Activated CD8-positive, alpha-beta memory T cell treated with anti-CD3 and anti-CD28 coated beads, Interleukin-2, amount 10 ng/mL, durations not matched to agents 7 days and 5 days (primary cell): ENCODE results near the gene VIPR1. TPM values are rescaled to one million over a fixed set of nuclear protein-coding genes. Genes with fewer than 3 reads are reported as not detected.

Source experiments
- ATAC-seq: fragments of 150-1000 bp; cut with Tn5 transposase; one replicate; pipeline ENCODE4 v1.10.0; 2021; ENCODE audit warnings: moderate library complexity
- CTCF ChIA-PET: fragments of 350-600 bp; sonication (Branson Sonifier 250); formaldehyde crosslinking; loops from one replicate; lab custom pipeline; 2021; ENCODE audit warnings: antibody characterized with exemption; lab: Charles Lee
- DNase-seq: peaks from one replicate; pipeline ENCODE4 v3.0.0-alpha.2; 2020
- H3K27ac Mint-ChIP-seq: one replicate; pipeline ENCODE4 v1.8.0; 2021; ENCODE audit warnings: mild to moderate bottlenecking, mixed read lengths
- H3K27me3 Mint-ChIP-seq: one replicate; pipeline ENCODE4 v1.8.0; 2021; ENCODE audit warnings: mixed read lengths
- H3K36me3 Mint-ChIP-seq: one replicate; pipeline ENCODE4 v1.8.0; 2021; ENCODE audit warnings: mild to moderate bottlenecking, mixed read lengths
- H3K4me1 Mint-ChIP-seq: one replicate; pipeline ENCODE4 v1.8.0; 2021; ENCODE audit warnings: mixed read lengths
- H3K4me3 Mint-ChIP-seq: one replicate; pipeline ENCODE4 v1.8.0; 2021; ENCODE audit warnings: mild to moderate bottlenecking, moderate library complexity, mixed read lengths
- H3K9me3 Mint-ChIP-seq: one replicate; pipeline ENCODE4 v1.8.0; 2022; ENCODE audit warnings: low read depth, mixed read lengths
- total RNA-seq, 2 experiments: library from RNA; stranded (reverse); gene quantifications; one replicate each; pipeline ENCODE4 v1.2.3, GENCODE V29; 2021

Gene VIPR1
- total RNA-seq, 2 experiments from 2014 or later = 0.14 to 1.9 TPM

DNA sequence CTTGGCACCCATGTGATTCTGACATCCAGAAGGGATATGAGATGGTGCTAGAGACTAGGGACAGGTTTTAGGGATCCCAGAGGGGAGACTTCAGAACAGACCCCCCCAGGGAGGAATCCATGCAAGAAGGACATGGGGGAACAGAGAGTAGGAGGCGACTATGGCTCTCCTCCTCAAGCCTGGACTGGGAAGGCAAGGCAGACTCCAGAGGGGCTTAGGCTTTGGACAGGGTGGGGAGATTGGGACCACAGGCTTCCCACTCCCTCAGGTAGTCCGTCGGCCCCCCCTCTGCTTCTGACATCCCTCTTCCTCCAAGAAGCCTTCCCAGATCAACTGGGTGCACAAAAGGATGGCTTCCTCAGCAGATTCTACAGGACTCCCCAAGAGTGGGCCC, 3.0 kb upstream of the VIPR1 start:
- peaks cover 45% of the 10 kb centered on the region for H3K4me1 Mint-ChIP-seq
- peaks cover 46% of the 10 kb centered on the region for H3K27me3 Mint-ChIP-seq
- no peaks in the 10 kb centered on the region for H3K36me3 Mint-ChIP-seq
- peak; percentile 19 for DNase-seq
- no peak for ATAC-seq
- CTCF ChIA-PET = no interaction called here
- no peaks in the 10 kb centered on the region for H3K9me3 Mint-ChIP-seq
- H3K4me3 Mint-ChIP-seq = no peak overlapping the region
- H3K27ac Mint-ChIP-seq = no peak overlapping the region

DNA sequence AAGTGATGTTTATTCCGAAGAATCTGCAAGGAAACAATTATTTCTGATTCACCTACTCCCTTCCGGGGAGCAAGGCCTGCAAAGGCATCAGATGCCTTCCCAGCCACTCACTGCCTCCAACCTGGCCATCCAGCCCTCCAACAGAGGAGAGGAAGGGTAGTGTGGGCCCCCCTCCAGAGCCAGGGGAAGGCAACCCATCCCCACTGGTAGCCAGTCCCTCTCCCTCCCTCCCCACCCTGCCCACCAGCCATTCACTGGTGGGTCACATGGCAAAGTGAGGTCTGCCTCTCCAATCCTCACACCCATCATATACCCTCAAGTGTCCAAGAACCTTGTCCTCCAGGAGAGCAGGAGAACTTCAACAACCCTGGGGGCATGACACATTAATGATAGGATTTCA, 2.4 kb upstream of the VIPR1 start:
- no peak overlapping the region for H3K4me3 Mint-ChIP-seq
- ATAC-seq = no peak

DNA sequence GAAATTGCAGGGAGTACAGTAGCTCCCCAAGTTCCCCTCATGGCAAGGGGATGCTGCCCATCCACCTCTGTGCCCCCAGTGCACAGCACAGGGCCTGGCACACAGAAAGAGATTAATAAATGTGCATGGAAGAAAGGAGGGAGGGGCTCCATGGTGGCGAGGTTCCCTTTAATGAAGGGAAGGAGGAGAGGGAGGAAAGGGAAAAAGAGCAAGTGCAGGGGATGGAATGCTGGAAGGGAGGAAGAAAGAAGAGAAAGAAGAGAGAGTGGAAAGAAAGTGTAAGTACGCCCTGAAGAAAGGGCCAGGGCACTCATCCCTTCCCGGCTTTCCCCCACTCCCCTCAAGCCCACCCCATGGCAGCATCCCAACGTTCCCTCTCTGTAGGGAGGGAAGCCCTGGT, 1.5 kb upstream of the VIPR1 start:
- no peak overlapping the region for H3K27ac Mint-ChIP-seq
- no peaks in the 10 kb centered on the region for H3K36me3 Mint-ChIP-seq
- H3K4me1 Mint-ChIP-seq = peaks cover 41% of the 10 kb centered on the region
- ATAC-seq = no peak
- H3K9me3 Mint-ChIP-seq = no peaks in the 10 kb centered on the region
- CTCF ChIA-PET = interaction anchor here (0.7 to 2.9 kb wide), 16 partner anchors 10 to 310 kb away, joined by 3 to 42 read pairs (median 7); partner anchors contain the start of genes HIGD1A, NKTR and SS18L2
- H3K4me3 Mint-ChIP-seq = no peak overlapping the region
- DNase-seq = peak; percentile 19
- H3K27me3 Mint-ChIP-seq = peaks cover 46% of the 10 kb centered on the region

More for the DNA sequence above, 2.4 kb upstream of the VIPR1 start:
- Mint-ChIP-seq H3K9me3 (no peaks in the 10 kb centered on the region), H3K27ac (no peak overlapping the region), H3K27me3 (peaks cover 46% of the 10 kb centered on the region), H3K36me3 (no peaks in the 10 kb centered on the region), H3K4me1 (peaks cover 45% of the 10 kb centered on the region)
- DNase-seq = peak; percentile 28
- CTCF ChIA-PET = interaction anchor here (1.4 to 2.9 kb wide), 3 partner anchors 9 to 47 kb away, joined by 5 to 39 read pairs (median 11); no protein-coding TSS in a partner anchor

DNA sequence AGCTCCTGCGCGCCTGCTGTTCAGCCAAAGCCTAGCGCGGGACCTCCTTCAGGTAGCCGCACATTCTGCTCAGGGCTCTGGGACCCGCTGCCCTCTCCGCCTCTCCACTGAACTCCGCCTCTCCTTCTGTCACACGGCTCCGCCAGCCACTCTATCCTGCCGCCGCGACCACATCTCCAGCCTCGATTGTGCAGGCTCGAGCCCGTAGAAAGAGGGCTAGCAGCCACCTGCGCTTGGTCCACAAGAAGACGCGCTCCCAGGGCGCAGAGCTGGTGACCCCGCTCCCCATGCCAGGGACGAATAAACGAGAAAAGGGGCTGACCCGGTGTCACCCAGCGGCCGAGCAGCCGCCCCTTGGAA, 1.1 kb upstream of the VIPR1 start:
- Mint-ChIP-seq H3K4me3 (peak overlapping the region; percentile 81), H3K36me3 (no peaks in the 10 kb centered on the region), H3K27ac (no peak overlapping the region), H3K9me3 (no peaks in the 10 kb centered on the region), H3K27me3 (peaks cover 46% of the 10 kb centered on the region), H3K4me1 (peaks cover 38% of the 10 kb centered on the region)
- peak; percentile 40 for DNase-seq
- ATAC-seq = peak; percentile 1
- CTCF ChIA-PET = interaction anchor here (0.7 to 2.9 kb wide), 20 partner anchors 10 to 310 kb away, joined by 3 to 42 read pairs (median 6); partner anchors contain the start of genes HIGD1A, NKTR and SS18L2

DNA sequence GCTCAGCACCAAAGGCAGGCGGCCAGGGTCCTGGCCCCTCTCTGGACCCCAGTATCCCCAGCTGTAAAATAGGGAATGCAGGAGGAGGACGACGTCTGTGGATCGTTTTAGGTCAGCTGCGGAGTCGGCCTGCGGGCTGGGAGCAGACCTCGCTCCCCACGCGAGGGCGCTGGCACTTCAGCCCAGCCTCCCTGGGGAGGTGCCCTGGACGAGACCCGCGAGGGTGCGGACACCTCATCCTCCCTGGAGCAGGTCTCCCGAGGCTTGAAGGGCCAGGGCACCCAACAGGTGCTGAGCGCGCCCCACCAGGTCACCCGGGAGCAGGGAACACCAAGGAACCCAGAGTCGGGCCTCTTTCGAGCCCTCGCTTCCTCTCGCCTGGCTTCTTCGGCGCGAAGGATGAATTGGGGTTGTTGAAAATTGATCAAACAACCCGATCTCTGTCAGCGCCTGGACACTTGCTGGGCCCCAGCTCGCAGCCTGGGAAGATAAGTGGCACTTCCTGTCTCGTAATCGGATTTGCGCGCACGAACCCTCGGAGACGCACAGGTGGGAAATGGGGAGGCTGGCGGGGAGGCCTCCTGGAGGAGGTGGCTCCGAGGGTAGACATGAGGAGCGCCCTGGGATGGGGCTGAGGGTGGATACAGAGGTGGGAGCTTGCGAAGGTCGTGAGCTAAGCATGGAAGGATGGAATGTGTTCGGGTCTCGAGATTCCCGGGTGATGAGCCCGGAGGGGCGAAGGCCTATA, 588 bp upstream of the VIPR1 start:
- peak; percentile 51 for ATAC-seq
- Mint-ChIP-seq H3K27me3 (peaks cover 44% of the 10 kb centered on the region), H3K4me1 (peaks cover 34% of the 10 kb centered on the region), H3K36me3 (no peaks in the 10 kb centered on the region), H3K27ac (no peak overlapping the region), H3K9me3 (no peaks in the 10 kb centered on the region), H3K4me3 (peak overlapping the region; percentile 81)
- DNase-seq = peak; percentile 70
- CTCF ChIA-PET = interaction anchor here (0.7 to 2.9 kb wide), 24 partner anchors 10 to 311 kb away, joined by 3 to 42 read pairs (median 6); partner anchors contain the start of genes HIGD1A, NKTR and SS18L2

DNA sequence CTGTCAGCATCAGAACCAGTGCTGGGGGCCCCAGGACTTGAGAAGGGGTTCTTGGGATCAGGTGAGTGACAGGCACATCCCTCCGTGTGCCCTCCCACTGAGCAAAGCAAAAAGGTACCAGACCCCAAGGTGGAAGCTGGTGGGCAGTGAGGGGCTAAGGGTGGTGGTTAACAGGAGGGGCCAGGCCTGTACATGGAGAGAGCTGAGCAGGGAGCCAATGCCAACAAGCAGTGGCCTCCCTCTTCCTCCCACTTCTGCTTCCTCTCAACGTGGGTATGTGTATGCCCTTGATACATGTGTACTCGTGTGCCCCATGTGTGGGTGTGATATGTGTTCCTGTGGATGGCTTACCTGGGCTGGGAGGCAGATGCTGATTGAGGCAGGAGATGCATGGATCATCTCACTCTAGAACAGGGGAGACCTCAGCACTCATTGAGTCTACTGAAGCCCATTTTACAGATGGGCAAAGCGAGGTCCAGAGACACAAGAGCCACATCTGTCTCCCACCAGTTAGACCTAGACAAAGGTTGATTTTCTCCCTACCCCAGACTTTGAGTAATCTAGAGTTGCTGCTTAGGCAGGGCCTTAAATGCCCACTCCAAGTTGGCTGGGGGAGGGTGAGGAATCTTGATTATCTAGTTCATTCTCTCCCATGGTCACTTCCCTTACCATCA, 945 bp downstream of the VIPR1 start:
- Mint-ChIP-seq H3K9me3 (no peaks in the 10 kb centered on the region), H3K27me3 (peaks cover 42% of the 10 kb centered on the region), H3K36me3 (no peaks in the 10 kb centered on the region), H3K27ac (no peak overlapping the region), H3K4me1 (peaks cover 35% of the 10 kb centered on the region), H3K4me3 (peak overlapping the region; percentile 29)
- CTCF ChIA-PET = interaction anchor here (0.5 to 2.9 kb wide), 4 partner anchors 23 to 1117 kb away, joined by 3 to 42 read pairs (median 6); no protein-coding TSS in a partner anchor
- no peak for ATAC-seq
- DNase-seq = peak; percentile 33

DNA sequence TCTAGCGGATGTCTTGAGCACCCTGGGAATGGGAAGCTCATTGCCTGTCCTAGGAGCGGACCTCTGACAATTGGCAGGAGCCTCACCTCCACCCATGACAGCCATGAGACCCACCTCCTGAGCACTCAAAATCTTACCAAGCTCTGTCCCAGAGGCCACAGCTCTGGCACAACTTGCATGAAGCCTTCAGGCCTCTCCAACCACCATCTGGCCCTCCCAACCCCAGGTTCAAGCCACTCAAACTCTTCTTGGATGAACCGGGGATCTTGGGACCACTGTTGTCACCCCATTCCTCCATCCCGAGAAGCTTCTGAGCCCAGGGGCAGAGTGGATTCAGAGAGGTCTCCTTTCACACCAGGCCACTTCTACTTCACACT, 1.5 kb downstream of the VIPR1 start:
- ATAC-seq = no peak
- H3K27me3 Mint-ChIP-seq = peaks cover 39% of the 10 kb centered on the region
- H3K9me3 Mint-ChIP-seq = no peaks in the 10 kb centered on the region
- no peak overlapping the region for H3K27ac Mint-ChIP-seq
- DNase-seq = peak; percentile 31
- H3K36me3 Mint-ChIP-seq = no peaks in the 10 kb centered on the region
- no peak overlapping the region for H3K4me3 Mint-ChIP-seq
- CTCF ChIA-PET = interaction anchor here (0.5 to 1.3 kb wide), 3 partner anchors 36 to 1116 kb away, joined by 3 to 4 read pairs (median 3); no protein-coding TSS in a partner anchor
- H3K4me1 Mint-ChIP-seq = peaks cover 35% of the 10 kb centered on the region

DNA sequence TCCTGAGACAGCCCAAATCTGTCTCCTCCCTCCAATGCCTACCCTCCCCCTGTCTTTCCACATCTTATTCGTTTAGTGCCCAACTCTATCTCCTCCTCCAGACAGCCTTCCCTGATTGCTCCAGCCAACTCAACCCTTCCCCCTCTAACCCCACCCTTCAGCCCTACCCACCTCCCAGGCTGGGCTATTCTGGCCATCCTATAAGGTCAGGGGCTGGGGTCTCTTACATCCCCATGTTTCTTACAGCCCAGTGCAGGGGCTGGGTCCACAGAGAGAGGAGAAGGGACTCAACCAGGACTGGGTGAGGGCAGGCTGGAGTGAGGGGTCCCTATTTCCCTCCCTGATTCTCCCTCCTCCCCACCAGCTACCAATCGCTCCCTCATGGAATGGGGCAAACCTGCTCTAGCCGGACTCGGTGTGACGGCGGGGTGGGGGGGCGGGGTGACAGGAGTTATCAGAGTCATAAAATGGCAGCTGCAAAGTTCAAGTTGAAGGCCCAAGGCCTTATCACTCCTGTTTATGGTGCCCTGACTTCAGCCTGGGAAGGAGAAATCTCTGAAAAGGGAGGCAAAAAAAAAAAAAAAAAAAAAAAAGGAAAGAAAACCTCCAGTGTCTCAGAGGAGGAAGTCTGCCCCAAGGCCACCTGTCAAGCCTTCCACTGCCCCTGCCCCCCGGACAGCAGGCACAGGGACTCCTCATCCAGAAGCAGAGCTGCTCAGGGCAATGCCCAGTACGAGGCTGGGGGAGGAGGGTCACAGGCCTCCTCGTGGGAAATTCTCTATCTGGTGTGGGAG, 2.1 kb downstream of the VIPR1 start:
- ATAC-seq (no peak), DNase-seq (peak; percentile 28)
- Mint-ChIP-seq H3K27ac (no peak overlapping the region), H3K4me1 (peaks cover 30% of the 10 kb centered on the region), H3K36me3 (no peaks in the 10 kb centered on the region), H3K9me3 (no peaks in the 10 kb centered on the region), H3K27me3 (peaks cover 35% of the 10 kb centered on the region), H3K4me3 (no peak overlapping the region)
- CTCF ChIA-PET = interaction anchor here (0.7 to 1.3 kb wide), 2 partner anchors 36 to 43 kb away, joined by 3 to 4 read pairs; no protein-coding TSS in a partner anchor

DNA sequence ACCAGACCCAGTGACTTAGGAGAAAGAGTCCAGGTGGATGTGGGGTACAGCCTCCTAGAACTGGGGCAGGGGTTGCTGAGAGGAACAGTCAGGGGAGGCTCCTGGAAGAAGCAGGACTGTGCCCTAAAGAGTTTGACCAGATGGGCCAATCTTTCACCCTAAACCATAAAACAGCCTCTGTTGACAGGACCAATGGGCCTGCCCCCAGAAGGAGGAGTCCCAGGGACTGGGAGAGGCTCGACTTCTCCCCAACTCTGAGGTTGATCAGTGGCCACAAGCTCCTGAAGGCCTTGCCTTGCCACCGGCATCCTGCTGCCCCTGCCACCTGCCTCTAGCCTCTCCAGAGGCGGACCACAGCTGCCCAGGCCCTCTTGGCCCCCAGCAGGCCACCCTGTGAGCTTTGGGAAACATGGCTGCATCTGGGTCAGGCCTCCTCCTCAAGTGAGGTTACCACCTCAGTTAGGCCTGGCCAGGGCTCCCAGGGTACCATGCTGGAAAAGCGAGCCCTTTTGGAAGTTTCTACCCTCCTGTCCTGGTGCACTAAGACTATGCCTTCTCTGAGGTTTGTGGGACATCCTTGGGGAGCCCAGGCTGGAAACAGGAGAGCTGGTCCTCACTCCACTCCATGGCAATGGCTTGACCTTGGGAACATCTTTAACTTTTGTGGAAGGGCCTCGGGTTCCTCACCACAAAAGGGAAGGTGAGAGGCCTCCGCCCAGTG, 2.8 kb downstream of the VIPR1 start:
- Mint-ChIP-seq H3K27me3 (peaks cover 33% of the 10 kb centered on the region), H3K4me3 (no peak overlapping the region), H3K9me3 (no peaks in the 10 kb centered on the region), H3K4me1 (peaks cover 30% of the 10 kb centered on the region), H3K27ac (no peak overlapping the region), H3K36me3 (no peaks in the 10 kb centered on the region)
- no peak for ATAC-seq
- DNase-seq = peak; percentile 37
- CTCF ChIA-PET = no interaction called here

DNA sequence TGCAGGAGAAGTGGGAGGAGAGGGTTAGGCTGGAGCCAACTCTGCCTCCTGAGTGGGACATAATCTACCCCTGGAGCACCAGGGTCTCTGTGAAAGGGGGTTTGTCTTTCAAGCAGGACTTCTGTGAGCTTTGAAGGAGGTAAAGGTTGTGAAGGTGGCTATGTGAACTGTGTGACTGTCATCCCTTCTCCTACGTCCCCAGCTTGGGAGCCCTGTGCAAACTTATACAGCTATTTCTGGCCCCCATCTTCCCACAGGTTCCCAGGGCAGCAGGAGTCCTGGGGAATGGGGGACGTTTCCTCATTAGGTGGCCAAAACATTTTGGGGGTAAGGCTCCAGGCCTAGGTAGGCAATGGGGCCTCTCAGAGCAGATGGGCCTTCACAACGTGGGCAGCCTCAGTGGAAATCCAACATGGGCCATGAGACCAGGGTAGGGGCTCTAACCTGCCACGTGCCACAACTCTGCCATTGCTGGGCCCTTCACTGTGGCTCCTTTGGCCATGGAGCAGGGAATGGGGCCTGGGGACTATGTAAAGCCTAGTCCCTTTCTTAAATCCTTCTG, 3.5 kb downstream of the VIPR1 start:
- DNase-seq = peak; percentile 35
- Mint-ChIP-seq H3K9me3 (no peaks in the 10 kb centered on the region), H3K4me1 (peaks cover 28% of the 10 kb centered on the region), H3K4me3 (no peak overlapping the region), H3K36me3 (no peaks in the 10 kb centered on the region), H3K27me3 (peaks cover 28% of the 10 kb centered on the region), H3K27ac (no peak overlapping the region)
- ATAC-seq = no peak
- CTCF ChIA-PET = no interaction called here

DNA sequence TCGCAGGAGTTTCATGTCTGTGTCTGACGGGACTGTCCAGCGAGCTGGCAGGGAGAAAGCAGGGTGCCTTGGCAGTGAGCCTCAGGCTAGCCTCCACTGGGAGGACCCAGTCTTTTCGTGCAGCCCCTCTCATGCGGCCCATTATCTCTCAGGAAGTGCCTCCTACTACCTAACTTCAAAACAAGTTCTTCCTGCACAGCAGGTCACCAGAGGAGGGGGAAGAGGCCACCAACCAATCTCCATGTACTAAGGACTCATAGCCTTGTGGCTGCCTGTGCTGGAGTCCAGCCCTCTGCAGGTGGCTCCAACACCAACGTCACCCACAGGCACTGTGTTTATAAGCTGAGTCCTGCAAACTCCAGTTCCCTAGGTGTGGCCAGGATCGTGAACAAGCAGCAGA, 4.8 kb downstream of the VIPR1 start:
- DNase-seq = no peak
- no peak overlapping the region for H3K27ac Mint-ChIP-seq

DNA sequence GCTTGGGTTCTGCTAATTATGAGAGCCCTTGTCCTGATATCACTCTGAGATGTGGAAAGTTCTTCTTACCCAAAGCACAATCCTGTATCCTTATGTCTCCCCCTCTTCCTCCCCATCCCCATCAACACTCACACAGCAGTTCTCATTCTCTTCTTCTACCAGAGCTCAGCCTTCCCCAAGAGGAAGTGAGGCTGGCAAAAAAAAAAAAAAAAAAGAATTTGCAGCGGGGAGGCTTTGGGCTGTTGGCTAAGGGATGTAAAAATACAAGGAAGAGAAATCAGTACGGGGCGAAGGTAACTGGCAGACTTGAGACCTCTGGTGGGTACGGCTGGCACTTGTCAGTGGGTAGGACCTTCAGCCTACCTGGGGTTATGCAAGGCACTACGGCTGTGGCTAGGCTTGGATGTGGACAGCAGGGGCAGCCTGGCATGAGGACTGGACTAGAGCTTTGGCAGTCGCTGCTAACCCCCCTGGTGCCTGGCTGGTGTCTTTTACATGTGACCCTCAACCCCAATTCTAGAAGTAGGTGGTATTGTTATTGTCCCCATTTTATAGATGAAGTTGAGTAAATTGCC, 5.4 kb downstream of the VIPR1 start:
- peaks cover 19% of the 10 kb centered on the region for H3K4me1 Mint-ChIP-seq
- peaks cover 14% of the 10 kb centered on the region for H3K27me3 Mint-ChIP-seq
- H3K27ac Mint-ChIP-seq = no peak overlapping the region
- no peaks in the 10 kb centered on the region for H3K9me3 Mint-ChIP-seq
- DNase-seq (no peak), ATAC-seq (no peak)
- CTCF ChIA-PET = interaction anchor here (0.7 to 1.6 kb wide), 4 partner anchors 11 to 238 kb away, joined by 3 to 4 read pairs (median 3); no protein-coding TSS in a partner anchor
- no peaks in the 10 kb centered on the region for H3K36me3 Mint-ChIP-seq
- H3K4me3 Mint-ChIP-seq = no peak overlapping the region

More for the DNA sequence above, 4.8 kb downstream of the VIPR1 start:
- ATAC-seq = no peak
- no peaks in the 10 kb centered on the region for H3K36me3 Mint-ChIP-seq
- CTCF ChIA-PET = interaction anchor here (1.4 kb wide), 1 partner anchor 238 kb away, joined by 3 read pairs; no protein-coding TSS in a partner anchor
- H3K27me3 Mint-ChIP-seq = peaks cover 15% of the 10 kb centered on the region
- H3K4me1 Mint-ChIP-seq = peaks cover 20% of the 10 kb centered on the region
- H3K9me3 Mint-ChIP-seq = no peaks in the 10 kb centered on the region
- H3K4me3 Mint-ChIP-seq = no peak overlapping the region
